ENCODE results near the gene TBC1D4.

DNA sequence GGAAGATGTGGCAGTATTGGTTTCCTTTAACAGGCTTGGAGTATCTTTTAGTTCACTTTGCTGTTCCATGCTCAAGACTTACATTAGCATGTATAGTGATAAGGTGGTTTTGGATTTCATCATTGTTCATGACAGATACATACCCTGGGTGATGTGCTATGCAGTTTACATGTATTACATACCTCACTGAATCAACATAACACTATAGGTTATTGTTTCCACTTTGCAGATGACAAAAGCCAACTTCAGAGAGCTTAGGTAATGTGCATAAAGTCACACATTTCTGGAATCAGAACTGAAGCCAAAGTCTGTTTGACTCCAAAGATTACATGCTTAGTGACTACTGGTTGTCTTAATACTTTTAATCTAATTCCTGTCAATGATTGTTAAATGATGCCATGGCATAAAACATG is 48.6 kb upstream of the TBC1D4 start:
- TF ChIP-seq, protein P1, sequence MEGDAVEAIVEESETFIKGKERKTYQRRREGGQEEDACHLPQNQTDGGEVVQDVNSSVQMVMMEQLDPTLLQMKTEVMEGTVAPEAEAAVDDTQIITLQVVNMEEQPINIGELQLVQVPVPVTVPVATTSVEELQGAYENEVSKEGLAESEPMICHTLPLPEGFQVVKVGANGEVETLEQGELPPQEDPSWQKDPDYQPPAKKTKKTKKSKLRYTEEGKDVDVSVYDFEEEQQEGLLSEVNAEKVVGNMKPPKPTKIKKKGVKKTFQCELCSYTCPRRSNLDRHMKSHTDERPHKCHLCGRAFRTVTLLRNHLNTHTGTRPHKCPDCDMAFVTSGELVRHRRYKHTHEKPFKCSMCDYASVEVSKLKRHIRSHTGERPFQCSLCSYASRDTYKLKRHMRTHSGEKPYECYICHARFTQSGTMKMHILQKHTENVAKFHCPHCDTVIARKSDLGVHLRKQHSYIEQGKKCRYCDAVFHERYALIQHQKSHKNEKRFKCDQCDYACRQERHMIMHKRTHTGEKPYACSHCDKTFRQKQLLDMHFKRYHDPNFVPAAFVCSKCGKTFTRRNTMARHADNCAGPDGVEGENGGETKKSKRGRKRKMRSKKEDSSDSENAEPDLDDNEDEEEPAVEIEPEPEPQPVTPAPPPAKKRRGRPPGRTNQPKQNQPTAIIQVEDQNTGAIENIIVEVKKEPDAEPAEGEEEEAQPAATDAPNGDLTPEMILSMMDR (IDR thresholded peaks at IDR 0.05; ENCODE audit: insufficient read depth, low read depth, low read length): no peak
- no peak for TF ChIP-seq EZH2 (IDR thresholded peaks at IDR 0.05; ENCODE audit: insufficient read depth, low read length)

Data from astrocyte (in vitro differentiated cells and primary cell).